ENCODE measurements around the gene USO1. TPM values are rescaled to one million over a fixed set of nuclear protein-coding genes. Genes with fewer than 3 reads are reported as not detected.

The USO1 gene
- total and polyA plus RNA-seq, 2 of the 13 experiments (the other 11 are each of a cell fraction or from before 2014, with no cell fraction given) = 52.2 to 87.7 TPM

DNA sequence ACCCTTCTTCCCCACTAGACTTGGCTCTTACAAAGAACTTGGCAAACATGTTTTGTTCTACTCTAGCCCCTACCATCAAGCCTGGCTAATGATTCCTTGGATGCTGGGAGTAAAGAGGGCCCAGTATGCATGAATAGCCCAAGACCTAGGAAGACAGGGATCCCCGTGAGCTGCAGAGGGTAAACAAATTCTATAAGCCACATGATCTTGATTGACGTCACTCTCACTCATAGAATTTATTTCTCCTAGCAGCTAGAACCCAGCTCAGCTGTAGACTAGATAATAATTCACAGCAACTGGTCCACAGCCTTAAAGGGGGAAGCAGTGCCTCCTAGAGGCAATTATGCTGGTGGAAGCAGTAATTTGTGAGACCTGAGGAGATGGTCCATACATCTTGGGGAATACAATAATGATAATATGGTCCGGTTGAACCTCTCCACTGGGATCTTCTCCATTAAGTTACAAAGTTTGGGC is 16.1 kb upstream of the USO1 start (continued):
- TF ChIP-seq, protein P1, sequence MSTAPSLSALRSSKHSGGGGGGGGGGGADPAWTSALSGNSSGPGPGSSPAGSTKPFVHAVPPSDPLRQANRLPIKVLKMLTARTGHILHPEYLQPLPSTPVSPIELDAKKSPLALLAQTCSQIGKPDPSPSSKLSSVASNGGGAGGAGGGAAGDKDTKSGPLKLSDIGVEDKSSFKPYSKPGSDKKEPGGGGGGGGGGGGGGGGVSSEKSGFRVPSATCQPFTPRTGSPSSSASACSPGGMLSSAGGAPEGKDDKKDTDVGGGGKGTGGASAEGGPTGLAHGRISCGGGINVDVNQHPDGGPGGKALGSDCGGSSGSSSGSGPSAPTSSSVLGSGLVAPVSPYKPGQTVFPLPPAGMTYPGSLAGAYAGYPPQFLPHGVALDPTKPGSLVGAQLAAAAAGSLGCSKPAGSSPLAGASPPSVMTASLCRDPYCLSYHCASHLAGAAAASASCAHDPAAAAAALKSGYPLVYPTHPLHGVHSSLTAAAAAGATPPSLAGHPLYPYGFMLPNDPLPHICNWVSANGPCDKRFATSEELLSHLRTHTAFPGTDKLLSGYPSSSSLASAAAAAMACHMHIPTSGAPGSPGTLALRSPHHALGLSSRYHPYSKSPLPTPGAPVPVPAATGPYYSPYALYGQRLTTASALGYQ (CRISPR knock-in tag; IDR thresholded peaks at IDR 0.05) = no peak
- TF ChIP-seq U2AF1 (optimal IDR thresholded peaks at IDR 0.05; ENCODE audit: low read depth, low read length) (no peak), ZNF816 (CRISPR knock-in tag; IDR thresholded peaks at IDR 0.05; ENCODE audit: borderline replicate concordance) (no peak), SMC3 (IDR thresholded peaks at IDR 0.05; ENCODE audit: low read length) (peak; percentile 52; the same call in 1 of the 2 replicates), STAG1 (CRISPR knock-in tag; IDR thresholded peaks at IDR 0.05) (peak; percentile 69), ZNF441 (CRISPR knock-in tag; IDR thresholded peaks at IDR 0.05; ENCODE audit: borderline replicate concordance) (no peak), ZFX (CRISPR knock-in tag; IDR thresholded peaks at IDR 0.05; ENCODE audit: low read depth) (no peak), ZFP1 (CRISPR knock-in tag; IDR thresholded peaks at IDR 0.05) (no peak), ZFP36 (IDR thresholded peaks at IDR 0.05; ENCODE audit: borderline replicate concordance, low read depth, low read length, partially characterized antibody) (no peak), ZMAT3 (CRISPR knock-in tag; conservative IDR thresholded peaks at IDR 0.05) (no peak), ZNF235 (CRISPR knock-in tag; IDR thresholded peaks at IDR 0.05; ENCODE audit: borderline replicate concordance) (no peak), RAD21 (CRISPR knock-in tag; IDR thresholded peaks at IDR 0.05) (peak; percentile 65), TBX2 (CRISPR knock-in tag; IDR thresholded peaks at IDR 0.05; ENCODE audit: borderline replicate concordance) (no peak)

DNA sequence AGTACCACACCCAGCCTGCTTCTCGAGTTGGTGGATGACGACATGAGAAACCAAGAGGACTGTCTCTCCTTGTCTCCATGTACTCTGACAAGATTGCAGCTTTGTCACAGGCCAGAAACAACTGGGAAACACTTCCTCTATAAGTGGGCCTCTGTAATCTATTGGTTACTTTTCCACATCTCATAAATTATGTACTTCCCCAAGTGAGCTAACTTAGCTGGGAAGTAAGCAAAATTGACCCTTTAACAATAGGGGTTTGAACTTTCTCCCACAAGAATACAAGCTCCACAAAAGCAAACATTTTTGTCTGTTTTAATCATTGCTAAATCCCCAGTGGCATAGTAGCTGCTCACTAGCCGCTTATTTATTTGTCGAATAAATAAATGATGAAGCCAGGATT is 14.1 kb upstream of the USO1 start:
- Histone ChIP-seq H3K36me3 (replicated peaks in 1 of 2; ENCODE audit: control insufficient read depth in 1 of 2, insufficient read depth in 2 of 2, low read length in 2 of 2) (0 out of 5 replicates have a peak, but pooled peaks cover 0 to 4% of the 10 kb centered on the region in 2 experiments), H2AFZ (ENCODE audit: low read length) (no peak overlapping the region), H3K4me3 (replicated peaks in 1 of 3; ENCODE audit: insufficient read depth in 1 of 3, low read depth in 2 of 3, low read length in 3 of 3) (no peak overlapping the region), H3K4me1 (ENCODE audit: insufficient read depth, low read length) (peaks cover 5% of the 10 kb centered on the region; the same call in 1 of the 2 replicates), H3K27ac (ENCODE audit: extremely low read length, insufficient read depth, low read length) (no peak overlapping the region), H3K9ac (ENCODE audit: insufficient read depth, low read depth, low read length) (no peak overlapping the region), H4K20me1 (ENCODE audit: insufficient read depth, low read length) (no peaks in the 10 kb centered on the region), H3K4me2 (ENCODE audit: low read depth, low read length) (no peak overlapping the region), H3K9me3 (ENCODE audit: low read length) (no peaks in the 10 kb centered on the region), H3K27me3 (ENCODE audit: control insufficient read depth in 1 of 2, insufficient read depth in 2 of 2, low read length in 2 of 2) (no peaks in the 10 kb centered on the region), H3K79me2 (ENCODE audit: insufficient read depth, low read length) (no peaks in the 10 kb centered on the region)
- intact Hi-C loops (cut with micrococcal nuclease; ENCODE audit: unreplicated experiment) = no loop called here
- ChIA-PET POLR2A (interaction anchor here (3.8 kb wide), 1 partner anchor 14 kb away, joined by 26 read pairs; the partner anchor contains the start of gene USO1), CTCF (ENCODE audit: low intra/inter-chr PET ratio, low total read pairs) (no interaction called here)
- in situ Hi-C loops (cut with HindIII; ENCODE audit: extremely low pct_ligation_motif_present, low pct_unique_long_range_greater_than_20kb) = no loop called here
- WGBS (ENCODE audit: low lambda C conversion rate) = 97% methylated on average over 4 of the region's 4 CpGs
- FAIRE-seq (no peak), DNase-seq (ENCODE audit: low spot score) (no peak), ATAC-seq (no peak)
- BruUV-seq (replicated peaks) = no TSS peak
- TF ChIP-seq, protein P2, sequence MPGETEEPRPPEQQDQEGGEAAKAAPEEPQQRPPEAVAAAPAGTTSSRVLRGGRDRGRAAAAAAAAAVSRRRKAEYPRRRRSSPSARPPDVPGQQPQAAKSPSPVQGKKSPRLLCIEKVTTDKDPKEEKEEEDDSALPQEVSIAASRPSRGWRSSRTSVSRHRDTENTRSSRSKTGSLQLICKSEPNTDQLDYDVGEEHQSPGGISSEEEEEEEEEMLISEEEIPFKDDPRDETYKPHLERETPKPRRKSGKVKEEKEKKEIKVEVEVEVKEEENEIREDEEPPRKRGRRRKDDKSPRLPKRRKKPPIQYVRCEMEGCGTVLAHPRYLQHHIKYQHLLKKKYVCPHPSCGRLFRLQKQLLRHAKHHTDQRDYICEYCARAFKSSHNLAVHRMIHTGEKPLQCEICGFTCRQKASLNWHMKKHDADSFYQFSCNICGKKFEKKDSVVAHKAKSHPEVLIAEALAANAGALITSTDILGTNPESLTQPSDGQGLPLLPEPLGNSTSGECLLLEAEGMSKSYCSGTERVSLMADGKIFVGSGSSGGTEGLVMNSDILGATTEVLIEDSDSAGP (CRISPR knock-in tag; IDR thresholded peaks at IDR 0.05; ENCODE audit: borderline replicate concordance) = no peak
- no peak for TF ChIP-seq JUN (CRISPR knock-in tag; IDR thresholded peaks at IDR 0.05)
- no peak for TF ChIP-seq POLR2AphosphoS5 (IDR thresholded peaks at IDR 0.05; ENCODE audit: low read depth, low read length)
- TF ChIP-seq, protein P3, sequence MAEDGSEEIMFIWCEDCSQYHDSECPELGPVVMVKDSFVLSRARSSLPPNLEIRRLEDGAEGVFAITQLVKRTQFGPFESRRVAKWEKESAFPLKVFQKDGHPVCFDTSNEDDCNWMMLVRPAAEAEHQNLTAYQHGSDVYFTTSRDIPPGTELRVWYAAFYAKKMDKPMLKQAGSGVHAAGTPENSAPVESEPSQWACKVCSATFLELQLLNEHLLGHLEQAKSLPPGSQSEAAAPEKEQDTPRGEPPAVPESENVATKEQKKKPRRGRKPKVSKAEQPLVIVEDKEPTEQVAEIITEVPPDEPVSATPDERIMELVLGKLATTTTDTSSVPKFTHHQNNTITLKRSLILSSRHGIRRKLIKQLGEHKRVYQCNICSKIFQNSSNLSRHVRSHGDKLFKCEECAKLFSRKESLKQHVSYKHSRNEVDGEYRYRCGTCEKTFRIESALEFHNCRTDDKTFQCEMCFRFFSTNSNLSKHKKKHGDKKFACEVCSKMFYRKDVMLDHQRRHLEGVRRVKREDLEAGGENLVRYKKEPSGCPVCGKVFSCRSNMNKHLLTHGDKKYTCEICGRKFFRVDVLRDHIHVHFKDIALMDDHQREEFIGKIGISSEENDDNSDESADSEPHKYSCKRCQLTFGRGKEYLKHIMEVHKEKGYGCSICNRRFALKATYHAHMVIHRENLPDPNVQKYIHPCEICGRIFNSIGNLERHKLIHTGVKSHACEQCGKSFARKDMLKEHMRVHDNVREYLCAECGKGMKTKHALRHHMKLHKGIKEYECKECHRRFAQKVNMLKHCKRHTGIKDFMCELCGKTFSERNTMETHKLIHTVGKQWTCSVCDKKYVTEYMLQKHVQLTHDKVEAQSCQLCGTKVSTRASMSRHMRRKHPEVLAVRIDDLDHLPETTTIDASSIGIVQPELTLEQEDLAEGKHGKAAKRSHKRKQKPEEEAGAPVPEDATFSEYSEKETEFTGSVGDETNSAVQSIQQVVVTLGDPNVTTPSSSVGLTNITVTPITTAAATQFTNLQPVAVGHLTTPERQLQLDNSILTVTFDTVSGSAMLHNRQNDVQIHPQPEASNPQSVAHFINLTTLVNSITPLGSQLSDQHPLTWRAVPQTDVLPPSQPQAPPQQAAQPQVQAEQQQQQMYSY (CRISPR knock-in tag; IDR thresholded peaks at IDR 0.05) = no peak
- no peak for TF ChIP-seq EED (CRISPR knock-in tag; IDR thresholded peaks at IDR 0.05)
- TF ChIP-seq ZNF713 (CRISPR knock-in tag; IDR thresholded peaks at IDR 0.05) = no peak
